Glutamatergic neuron (in vitro differentiated cells): ENCODE data around the gene TMEM59L. TPM values are rescaled to one million over a fixed set of nuclear protein-coding genes. Genes with fewer than 3 reads are reported as not detected.

Experiments used
- DNase-seq: peaks from one replicate; pipeline ENCODE4 v3.0.0; 2022
- H3K27ac Mint-ChIP-seq: one replicate; pipeline ENCODE4 v1.8.0; 2020; ENCODE audit warnings: mild to moderate bottlenecking, mixed read lengths, inconsistent platforms; ENCODE audit not compliant: unreplicated experiment
- H3K27me3 Mint-ChIP-seq: one replicate; pipeline ENCODE4 v1.8.0; 2020; ENCODE audit warnings: mild to moderate bottlenecking, moderate library complexity, mixed read lengths, inconsistent platforms; ENCODE audit not compliant: unreplicated experiment
- H3K36me3 Mint-ChIP-seq: one replicate; pipeline ENCODE4 v1.8.0; 2020; ENCODE audit warnings: mild to moderate bottlenecking, mixed read lengths, inconsistent platforms; ENCODE audit not compliant: unreplicated experiment
- H3K4me1 Mint-ChIP-seq: one replicate; pipeline ENCODE4 v1.8.0; 2020; ENCODE audit warnings: mild to moderate bottlenecking, low read depth, mixed read lengths, inconsistent platforms; ENCODE audit not compliant: unreplicated experiment
- H3K4me3 Mint-ChIP-seq: one replicate; pipeline ENCODE4 v1.8.0; 2020; ENCODE audit warnings: mild to moderate bottlenecking, mixed read lengths, inconsistent platforms; ENCODE audit not compliant: unreplicated experiment
- H3K9me3 Mint-ChIP-seq: one replicate; pipeline ENCODE4 v1.8.0; 2020; ENCODE audit warnings: mild to moderate bottlenecking, moderate library complexity, mixed read lengths, inconsistent platforms; ENCODE audit not compliant: unreplicated experiment
- CTCF ChIP-seq: fragments of 200-600 bp; sonication (generic); IDR thresholded peaks from one replicate; pipeline ENCODE4 v1.5.0; 2021; ENCODE audit not compliant: partially characterized antibody, unreplicated experiment
- total RNA-seq: library from RNA; stranded (reverse); fragmentation: NEBNext Ultra II Directional; extraction: Animal tissue kit (Norgen Biotek cat#: 25700); gene quantifications from one replicate; pipeline ENCODE4 v1.2.1, GENCODE V29; 2021; ENCODE audit not compliant: unreplicated experiment

TMEM59L gene
- total RNA-seq, 1 donor from 2014 or later, result 92.3 TPM

DNA sequence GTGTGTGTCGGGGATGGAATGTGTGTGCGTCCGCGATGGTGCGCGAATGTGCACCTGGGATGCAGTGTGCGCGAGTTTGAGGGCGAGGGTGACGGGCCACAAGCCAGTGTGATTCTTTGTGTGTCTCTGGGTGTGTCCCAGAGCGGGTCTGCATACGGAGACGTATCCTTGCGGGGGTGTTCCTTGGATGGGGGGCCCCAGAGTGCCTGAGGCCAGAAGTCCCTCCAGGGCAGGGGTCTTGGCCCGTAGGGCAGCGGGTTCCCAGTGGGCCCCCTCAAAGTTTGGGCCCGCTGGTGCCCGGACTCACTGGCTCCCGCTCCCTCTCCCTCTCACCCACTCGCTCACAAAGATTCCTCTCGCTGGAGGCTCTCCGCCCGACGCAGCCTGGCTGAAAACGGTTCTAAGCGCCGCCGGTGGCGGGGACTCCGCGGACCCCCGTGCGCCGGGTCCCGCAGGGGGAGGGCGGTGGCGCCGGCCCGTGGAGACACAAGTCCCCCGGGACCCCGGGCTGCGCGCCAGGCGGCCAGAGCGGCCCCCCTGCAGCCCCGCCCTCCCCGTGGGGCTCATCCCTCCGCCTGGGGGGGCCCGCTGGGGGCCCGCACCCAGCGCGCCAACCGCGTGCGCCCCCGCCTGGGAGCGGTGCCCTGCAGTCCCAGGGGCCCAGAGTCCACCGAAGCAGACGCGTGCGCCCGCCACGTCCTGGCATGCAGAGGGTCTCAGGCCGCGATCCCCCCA lies 7.0 kb upstream of the TMEM59L start:
- Mint-ChIP-seq H3K27ac (peak overlapping the region; percentile 91), H3K9me3 (peaks cover 8% of the 10 kb centered on the region), H3K27me3 (peaks cover 26% of the 10 kb centered on the region), H3K4me1 (peaks cover 12% of the 10 kb centered on the region), H3K4me3 (peak overlapping the region; percentile 88), H3K36me3 (peaks cover 4% of the 10 kb centered on the region)
- no peak for TF ChIP-seq CTCF
- DNase-seq, result no peak

DNA sequence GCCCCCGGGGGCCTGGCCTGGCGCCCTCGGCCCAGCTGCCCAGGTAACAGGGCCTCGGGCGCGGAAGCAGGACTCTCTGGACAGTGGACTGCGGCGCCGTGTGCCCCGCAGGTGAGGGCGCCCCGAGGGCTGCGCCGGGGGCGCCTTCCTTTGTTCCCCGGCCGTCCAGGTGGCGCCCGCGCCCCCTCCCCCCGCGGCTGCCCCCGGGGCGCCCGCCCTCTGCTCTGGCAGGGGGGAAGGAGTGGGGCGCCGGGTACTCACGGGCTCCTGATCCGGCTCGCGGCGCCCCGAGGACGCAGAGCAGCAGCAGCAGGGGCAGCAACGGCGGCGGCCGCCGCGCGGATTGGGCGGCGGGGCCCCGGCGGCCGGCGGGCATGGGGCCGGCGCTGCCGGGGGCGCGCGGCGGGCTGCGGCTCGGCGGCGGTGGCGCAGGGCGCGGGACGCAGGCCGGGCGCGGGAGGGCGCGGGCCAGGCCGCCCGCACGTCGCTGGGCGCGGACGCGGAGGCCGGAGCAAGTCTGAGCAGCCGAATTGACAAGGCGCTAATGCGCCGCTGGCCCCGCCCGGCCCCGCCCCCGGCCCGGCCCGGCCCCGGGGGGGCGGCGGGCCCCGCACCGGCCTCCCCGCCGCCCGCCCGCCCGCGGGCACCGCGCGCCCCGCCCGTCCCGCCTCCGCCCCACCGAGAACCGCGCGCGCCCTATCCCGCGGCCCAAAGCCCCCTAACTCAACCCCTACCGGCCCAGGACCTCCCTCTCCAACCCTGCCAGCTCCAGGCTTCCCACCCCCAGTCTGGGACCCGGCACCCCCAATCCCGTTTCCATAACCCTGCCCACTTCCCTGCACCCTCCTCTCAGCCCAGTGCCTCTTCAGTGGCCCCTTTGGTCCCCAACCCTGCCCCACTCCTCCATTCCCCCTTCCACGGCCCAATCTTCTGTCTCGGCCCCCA lies 6.1 kb upstream of the TMEM59L start, which contains the start of gene CRLF1:
Gene CRLF1 (minus strand): TSS at position 519 of the 945 bp plus-strand sequence. CDS start 143 bp downstream, at position 376.
- peaks cover 30% of the 10 kb centered on the region for H3K27me3 Mint-ChIP-seq
- no peak for DNase-seq
- peak within 1 kb of the TSS; percentile 88 for H3K4me3 Mint-ChIP-seq
- no peak for TF ChIP-seq CTCF
- H3K4me1 Mint-ChIP-seq, result peaks cover 16% of the 10 kb centered on the region
- peaks cover 4% of the 10 kb centered on the region for H3K36me3 Mint-ChIP-seq
- H3K9me3 Mint-ChIP-seq, result peaks cover 8% of the 10 kb centered on the region
- no peak within 1 kb of the TSS for H3K27ac Mint-ChIP-seq

DNA sequence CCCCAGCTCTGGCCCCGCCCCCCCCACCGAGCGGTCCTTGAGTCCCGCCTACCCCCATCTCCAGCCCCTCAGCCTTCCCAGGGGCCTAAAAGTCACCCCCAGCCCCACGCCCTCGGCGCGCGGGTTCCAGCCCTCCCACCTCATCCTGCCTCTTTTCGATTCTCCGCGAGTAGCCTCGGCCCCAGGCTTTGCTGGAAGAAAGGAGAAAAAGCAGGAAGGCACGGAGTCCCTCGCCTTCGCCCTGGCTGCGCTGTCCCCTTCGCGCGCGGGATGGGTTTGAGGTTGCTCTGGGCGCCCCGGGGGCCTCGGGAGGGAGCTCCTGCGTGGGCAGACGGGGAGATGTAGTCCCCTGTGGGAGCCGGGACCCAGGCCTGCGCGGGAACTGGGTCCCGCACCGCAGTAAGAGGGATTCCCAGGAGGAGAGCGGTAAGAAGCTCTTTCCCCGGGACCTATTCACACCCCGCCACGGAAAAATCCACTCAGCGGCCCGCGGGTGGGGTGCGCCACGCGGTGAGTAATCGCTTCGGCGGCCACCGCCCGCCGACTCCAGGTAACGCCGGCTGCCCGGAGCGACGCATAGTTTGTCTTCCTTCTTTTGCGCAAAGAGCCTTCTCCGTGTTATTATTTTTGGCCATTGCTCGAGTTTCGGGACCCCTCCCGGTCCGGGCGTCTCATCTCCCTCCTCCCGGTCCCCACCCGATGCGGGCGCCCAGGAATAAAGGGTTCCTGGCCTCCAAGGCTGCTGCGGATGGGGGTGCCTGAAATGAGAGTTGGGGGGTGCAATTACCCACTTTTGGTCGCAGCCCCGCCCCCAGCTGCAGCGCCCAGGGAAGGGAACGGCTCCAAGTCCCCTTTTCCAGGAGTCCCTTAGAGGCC lies 5.2 kb upstream of the TMEM59L start:
- H3K27ac Mint-ChIP-seq, result no peak overlapping the region
- peaks cover 19% of the 10 kb centered on the region for H3K4me1 Mint-ChIP-seq
- TF ChIP-seq CTCF, result no peak
- peaks cover 4% of the 10 kb centered on the region for H3K36me3 Mint-ChIP-seq
- peaks cover 36% of the 10 kb centered on the region for H3K27me3 Mint-ChIP-seq
- DNase-seq, result no peak
- peaks cover 8% of the 10 kb centered on the region for H3K9me3 Mint-ChIP-seq
- no peak overlapping the region for H3K4me3 Mint-ChIP-seq

DNA sequence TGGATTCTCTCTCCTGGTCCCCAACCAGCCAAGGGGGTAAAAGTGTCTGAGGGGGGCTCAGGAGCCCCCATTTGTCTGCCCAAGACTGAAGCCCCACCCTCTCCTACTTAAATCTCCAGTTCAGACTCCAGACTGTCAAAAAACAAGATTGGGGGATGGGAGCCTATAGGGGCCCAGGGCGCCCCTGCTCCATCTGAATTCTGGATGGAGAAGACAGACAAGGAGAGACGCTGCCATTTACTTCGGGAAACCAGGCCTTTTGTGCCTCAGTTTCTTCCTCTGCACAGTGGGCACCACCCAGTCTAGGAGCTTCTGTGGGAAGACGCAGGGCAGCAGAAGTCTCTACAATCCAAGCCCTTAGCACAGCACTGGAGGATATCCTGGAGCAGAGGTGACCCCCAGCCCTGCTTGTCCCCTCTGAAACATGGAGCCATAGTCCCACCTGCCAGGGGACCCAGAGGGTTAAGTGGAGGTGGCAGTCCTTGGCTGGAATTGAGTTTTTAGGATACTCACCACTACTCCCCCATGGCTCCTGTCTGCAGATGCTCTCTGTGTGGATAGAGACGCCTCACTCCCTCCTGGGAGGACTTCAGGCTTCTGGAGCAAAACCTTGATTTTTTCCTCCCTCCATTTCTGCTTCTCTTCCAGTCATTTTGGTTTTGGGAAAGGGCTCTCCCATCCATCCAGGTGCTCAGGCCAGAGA lies 4.4 kb upstream of the TMEM59L start:
- peaks cover 5% of the 10 kb centered on the region for H3K9me3 Mint-ChIP-seq
- no peaks in the 10 kb centered on the region for H3K36me3 Mint-ChIP-seq
- H3K27me3 Mint-ChIP-seq, result peaks cover 31% of the 10 kb centered on the region
- H3K4me1 Mint-ChIP-seq, result peaks cover 15% of the 10 kb centered on the region
- no peak for DNase-seq
- H3K27ac Mint-ChIP-seq, result no peak overlapping the region
- TF ChIP-seq CTCF, result no peak
- peak overlapping the region; percentile 39 for H3K4me3 Mint-ChIP-seq
